Measurements from ENCODE around the gene CAMTA1. TPM values are rescaled to one million over a fixed set of nuclear protein-coding genes. Genes with fewer than 3 reads are reported as not detected.

CAMTA1 gene
- total RNA-seq, 2 experiments from 2014 or later: 43.9 to 73.3 TPM

DNA sequence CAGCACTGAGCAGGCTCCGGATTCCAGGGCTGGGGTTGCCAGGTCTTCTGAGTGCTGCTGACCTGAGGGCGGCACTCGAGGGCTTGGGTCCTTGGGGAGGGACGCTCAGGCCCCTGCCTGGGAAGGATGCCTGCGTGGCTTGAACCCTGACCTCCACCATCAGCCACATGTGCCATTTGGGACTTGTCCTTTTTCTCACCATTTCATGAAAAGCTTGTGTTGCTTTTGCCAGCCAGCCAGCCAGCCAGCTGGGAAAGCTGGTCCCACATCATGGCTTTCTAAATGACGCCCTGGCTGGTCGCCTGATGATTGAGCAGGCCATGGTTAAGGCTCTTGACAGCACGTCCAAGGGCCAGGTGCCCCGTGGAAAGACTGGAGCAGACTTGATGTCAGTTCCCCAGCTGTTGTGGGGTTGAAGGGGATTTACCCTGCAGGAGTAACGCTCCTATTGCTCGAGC is 168.7 kb downstream of the CAMTA1 start:
- H3K36me3 ChIP-seq (ENCODE audit: insufficient read depth, low read length): no peaks in the 10 kb centered on the region
- intact Hi-C loops (cut with micrococcal nuclease; ENCODE audit: unreplicated experiment): no loop called here
- no peak overlapping the region for H3K4me2 ChIP-seq (ENCODE audit: low read length)
- H2AFZ ChIP-seq (ENCODE audit: low read length): no peak overlapping the region
- CTCF ChIA-PET (ENCODE audit: unreplicated experiment): no interaction called here
- no TSS peak for BruUV-seq (replicated peaks)
- no peak overlapping the region for H3K27ac ChIP-seq (ENCODE audit: low read depth, low read length, poor library complexity, severe bottlenecking)
- no peak for DNase-seq (ENCODE audit: low spot score)
- H3K9me3 ChIP-seq (ENCODE audit: low read length): no peaks in the 10 kb centered on the region
- no peak overlapping the region for H3K4me3 ChIP-seq (ENCODE audit: low read depth, low read length, poor library complexity, severe bottlenecking)
- TF ChIP-seq, protein P1, sequence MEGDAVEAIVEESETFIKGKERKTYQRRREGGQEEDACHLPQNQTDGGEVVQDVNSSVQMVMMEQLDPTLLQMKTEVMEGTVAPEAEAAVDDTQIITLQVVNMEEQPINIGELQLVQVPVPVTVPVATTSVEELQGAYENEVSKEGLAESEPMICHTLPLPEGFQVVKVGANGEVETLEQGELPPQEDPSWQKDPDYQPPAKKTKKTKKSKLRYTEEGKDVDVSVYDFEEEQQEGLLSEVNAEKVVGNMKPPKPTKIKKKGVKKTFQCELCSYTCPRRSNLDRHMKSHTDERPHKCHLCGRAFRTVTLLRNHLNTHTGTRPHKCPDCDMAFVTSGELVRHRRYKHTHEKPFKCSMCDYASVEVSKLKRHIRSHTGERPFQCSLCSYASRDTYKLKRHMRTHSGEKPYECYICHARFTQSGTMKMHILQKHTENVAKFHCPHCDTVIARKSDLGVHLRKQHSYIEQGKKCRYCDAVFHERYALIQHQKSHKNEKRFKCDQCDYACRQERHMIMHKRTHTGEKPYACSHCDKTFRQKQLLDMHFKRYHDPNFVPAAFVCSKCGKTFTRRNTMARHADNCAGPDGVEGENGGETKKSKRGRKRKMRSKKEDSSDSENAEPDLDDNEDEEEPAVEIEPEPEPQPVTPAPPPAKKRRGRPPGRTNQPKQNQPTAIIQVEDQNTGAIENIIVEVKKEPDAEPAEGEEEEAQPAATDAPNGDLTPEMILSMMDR (conservative IDR thresholded peaks at IDR 0.05; ENCODE audit: low read length): no peak
- TF ChIP-seq EZH2phosphoT487 (IDR thresholded peaks at IDR 0.05; ENCODE audit: borderline replicate concordance, low read depth, low read length): no peak
- H3K4me1 ChIP-seq (ENCODE audit: insufficient read depth, low read length, poor library complexity, severe bottlenecking): no peaks in the 10 kb centered on the region
- no peaks in the 10 kb centered on the region for H3K9me2 ChIP-seq (ENCODE audit: insufficient read depth, low read length)
- POLR2A ChIA-PET: interaction anchor here (0.6 kb wide), 1 partner anchor 30 kb away, joined by 3 read pairs; no protein-coding TSS in a partner anchor
- H3K79me2 ChIP-seq (ENCODE audit: insufficient read depth, low read depth, low read length): no peaks in the 10 kb centered on the region
- H4K20me1 ChIP-seq (ENCODE audit: insufficient read depth, low read length): no peaks in the 10 kb centered on the region

DNA sequence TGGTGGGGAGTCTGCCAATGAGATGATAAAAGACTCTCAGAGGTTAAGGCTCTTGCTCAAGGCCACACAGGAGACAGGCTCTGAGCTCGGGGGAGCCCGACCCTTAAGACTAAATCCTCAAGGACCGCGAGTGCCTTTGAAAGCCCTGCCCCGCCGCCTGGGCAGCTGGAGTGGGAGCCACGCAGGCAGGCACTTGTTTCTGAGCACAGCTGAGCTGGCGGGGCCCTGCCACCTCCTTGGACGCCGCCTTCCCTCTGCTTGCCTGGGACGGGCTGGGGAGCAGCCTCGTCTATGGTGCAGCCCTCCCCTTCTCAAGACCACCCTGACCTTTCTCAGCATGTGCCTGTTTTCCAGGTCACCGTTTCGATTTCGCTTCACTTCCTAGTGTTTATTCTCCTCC is 169.3 kb downstream of the CAMTA1 start:
- H3K4me2 ChIP-seq (ENCODE audit: low read length): no peak overlapping the region
- no peaks in the 10 kb centered on the region for H3K36me3 ChIP-seq (ENCODE audit: insufficient read depth, low read length)
- CTCF ChIA-PET (ENCODE audit: unreplicated experiment): no interaction called here
- no peak overlapping the region for H3K4me3 ChIP-seq (ENCODE audit: low read depth, low read length, poor library complexity, severe bottlenecking)
- intact Hi-C loops (cut with micrococcal nuclease; ENCODE audit: unreplicated experiment): no loop called here
- no peaks in the 10 kb centered on the region for H3K79me2 ChIP-seq (ENCODE audit: insufficient read depth, low read depth, low read length)
- POLR2A ChIA-PET: interaction anchor here (0.6 kb wide), 2 partner anchors 235 to 1989 kb away, joined by 3 read pairs; no protein-coding TSS in a partner anchor
- no peak overlapping the region for H3K27ac ChIP-seq (ENCODE audit: low read depth, low read length, poor library complexity, severe bottlenecking)
- TF ChIP-seq, protein P1 (conservative IDR thresholded peaks at IDR 0.05; ENCODE audit: low read length): no peak
- TF ChIP-seq EZH2phosphoT487 (IDR thresholded peaks at IDR 0.05; ENCODE audit: borderline replicate concordance, low read depth, low read length): no peak
- BruUV-seq (replicated peaks): no TSS peak
- no peak overlapping the region for H2AFZ ChIP-seq (ENCODE audit: low read length)
- H4K20me1 ChIP-seq (ENCODE audit: insufficient read depth, low read length): no peaks in the 10 kb centered on the region
- H3K9me3 ChIP-seq (ENCODE audit: low read length): no peaks in the 10 kb centered on the region
- H3K9me2 ChIP-seq (ENCODE audit: insufficient read depth, low read length): no peaks in the 10 kb centered on the region
- H3K4me1 ChIP-seq (ENCODE audit: insufficient read depth, low read length, poor library complexity, severe bottlenecking): no peaks in the 10 kb centered on the region
- DNase-seq (ENCODE audit: low spot score): no peak

DNA sequence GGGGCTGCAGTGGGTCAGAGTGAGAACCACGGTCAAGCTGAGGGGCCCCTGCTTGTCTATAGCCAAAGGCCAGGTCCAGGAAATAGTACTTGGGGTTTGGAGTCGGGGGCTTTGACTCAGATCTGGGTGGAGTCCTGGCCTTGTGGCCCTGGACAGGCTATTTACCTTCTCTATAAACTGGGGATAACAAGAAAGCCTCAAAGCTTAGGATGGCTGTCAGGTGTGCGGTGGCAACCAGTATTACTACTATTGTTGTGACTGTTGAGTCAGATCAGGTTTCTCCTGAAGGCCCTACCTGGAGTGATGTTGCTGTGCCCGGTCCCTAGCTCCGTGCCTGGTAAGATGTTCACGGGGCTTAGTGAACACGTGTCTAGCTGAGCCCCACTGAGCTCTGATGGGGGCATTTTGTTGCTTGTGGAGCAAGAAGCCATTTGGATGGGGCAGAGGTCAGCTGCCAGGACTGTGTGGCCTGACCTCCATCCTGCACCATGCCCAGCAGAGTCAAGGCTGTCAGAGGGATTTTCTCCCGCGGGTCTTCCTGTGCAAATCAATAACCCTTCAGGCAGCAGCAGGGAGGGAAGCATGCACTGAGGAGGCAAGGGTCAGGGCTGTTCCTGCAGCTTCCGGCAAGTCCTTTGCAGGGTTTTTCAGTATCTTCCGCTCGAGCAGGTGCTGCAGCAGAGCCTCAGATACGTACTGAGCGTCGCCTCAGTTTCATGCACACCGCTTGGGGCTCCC is 170.3 kb downstream of the CAMTA1 start:
- H3K36me3 ChIP-seq (ENCODE audit: insufficient read depth, low read length): no peaks in the 10 kb centered on the region
- no peaks in the 10 kb centered on the region for H3K4me1 ChIP-seq (ENCODE audit: insufficient read depth, low read length, poor library complexity, severe bottlenecking)
- H3K4me2 ChIP-seq (ENCODE audit: low read length): no peak overlapping the region
- H3K4me3 ChIP-seq (ENCODE audit: low read depth, low read length, poor library complexity, severe bottlenecking): no peak overlapping the region
- no peaks in the 10 kb centered on the region for H3K9me3 ChIP-seq (ENCODE audit: low read length)
- intact Hi-C loops (cut with micrococcal nuclease; ENCODE audit: unreplicated experiment): no loop called here
- no TSS peak for BruUV-seq (replicated peaks)
- CTCF ChIA-PET (ENCODE audit: unreplicated experiment): no interaction called here
- DNase-seq (ENCODE audit: low spot score): no peak
- no peaks in the 10 kb centered on the region for H4K20me1 ChIP-seq (ENCODE audit: insufficient read depth, low read length)
- POLR2A ChIA-PET: no interaction called here
- no peak overlapping the region for H2AFZ ChIP-seq (ENCODE audit: low read length)
- no peak overlapping the region for H3K27ac ChIP-seq (ENCODE audit: low read depth, low read length, poor library complexity, severe bottlenecking)
- H3K9me2 ChIP-seq (ENCODE audit: insufficient read depth, low read length): no peaks in the 10 kb centered on the region
- TF ChIP-seq EZH2phosphoT487 (IDR thresholded peaks at IDR 0.05; ENCODE audit: borderline replicate concordance, low read depth, low read length): no peak
- TF ChIP-seq, protein P1 (conservative IDR thresholded peaks at IDR 0.05; ENCODE audit: low read length): no peak
- no peaks in the 10 kb centered on the region for H3K79me2 ChIP-seq (ENCODE audit: insufficient read depth, low read depth, low read length)
